Astrocyte of the spinal cord (primary cell): ENCODE data around the gene DNAAF5.
A peak's percentile ranks its signal among the peaks of the same experiment; 100 is the strongest.

ENCODE experiments used
- DNase-seq: peaks from one replicate; pipeline ENCODE4 v3.0.0; 2011; ENCODE audit warnings: low read depth, low spot score
- H3K4me3 ChIP-seq: 2 replicates; pipeline ENCODE4 v1.5.1; 2011; ENCODE audit warnings: low read depth, mild to moderate bottlenecking, low read length, moderate library complexity
- in situ Hi-C: cut with HindIII; loops from 2 replicates; pipeline ENCODE4 v1.10.0; 2017; ENCODE audit warnings: low sequenced_read_pairs
- TF ChIP-seq, protein P1 (sequence below): IDR thresholded peaks from 2 replicates; pipeline ENCODE4 v1.5.1; 2012; ENCODE audit warnings: low read depth, mild to moderate bottlenecking, low read length, inconsistent platforms

Gene DNAAF5

DNA sequence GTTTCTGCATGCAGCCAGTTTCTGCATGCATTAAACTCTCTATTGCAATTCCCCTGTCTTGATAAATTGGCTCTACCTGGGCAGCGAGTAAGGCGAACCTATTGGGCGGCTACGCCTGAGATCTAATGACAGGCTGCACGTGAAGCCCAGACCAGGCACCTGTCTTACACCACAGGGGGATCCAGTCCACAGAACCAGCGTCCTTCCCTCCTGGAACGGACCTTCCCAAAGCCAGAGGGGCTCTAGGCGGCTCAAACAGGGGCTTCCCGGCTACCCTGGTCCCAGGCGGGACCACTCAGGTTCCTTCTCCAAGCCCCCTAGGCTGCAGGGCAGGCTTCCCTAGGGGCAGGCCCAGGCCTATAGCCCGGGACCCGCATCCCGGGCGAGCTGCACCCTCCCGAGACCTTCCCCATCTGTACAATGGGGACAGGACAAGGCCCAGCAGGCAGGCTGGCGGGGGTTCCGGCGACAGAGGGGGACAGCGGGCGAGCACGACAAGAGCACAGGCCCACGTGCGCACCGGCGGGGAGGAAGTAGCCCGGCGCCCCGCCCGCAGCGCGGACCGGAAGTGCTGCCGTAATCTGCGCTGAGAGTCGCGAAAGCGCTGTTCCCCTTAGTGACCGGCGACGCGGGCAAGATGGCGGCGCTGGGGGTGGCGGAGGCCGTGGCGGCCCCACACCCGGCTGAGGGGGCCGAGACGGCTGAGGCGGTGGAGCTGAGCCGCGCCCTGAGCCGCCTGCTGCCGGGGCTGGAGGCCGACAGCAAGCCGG lies at the start of gene DNAAF5:
TSS of gene DNAAF5 (plus strand) at position 616 of the 770 bp plus-strand sequence. CDS start at position 638, 22 bp downstream.
- TF ChIP-seq, protein P1, sequence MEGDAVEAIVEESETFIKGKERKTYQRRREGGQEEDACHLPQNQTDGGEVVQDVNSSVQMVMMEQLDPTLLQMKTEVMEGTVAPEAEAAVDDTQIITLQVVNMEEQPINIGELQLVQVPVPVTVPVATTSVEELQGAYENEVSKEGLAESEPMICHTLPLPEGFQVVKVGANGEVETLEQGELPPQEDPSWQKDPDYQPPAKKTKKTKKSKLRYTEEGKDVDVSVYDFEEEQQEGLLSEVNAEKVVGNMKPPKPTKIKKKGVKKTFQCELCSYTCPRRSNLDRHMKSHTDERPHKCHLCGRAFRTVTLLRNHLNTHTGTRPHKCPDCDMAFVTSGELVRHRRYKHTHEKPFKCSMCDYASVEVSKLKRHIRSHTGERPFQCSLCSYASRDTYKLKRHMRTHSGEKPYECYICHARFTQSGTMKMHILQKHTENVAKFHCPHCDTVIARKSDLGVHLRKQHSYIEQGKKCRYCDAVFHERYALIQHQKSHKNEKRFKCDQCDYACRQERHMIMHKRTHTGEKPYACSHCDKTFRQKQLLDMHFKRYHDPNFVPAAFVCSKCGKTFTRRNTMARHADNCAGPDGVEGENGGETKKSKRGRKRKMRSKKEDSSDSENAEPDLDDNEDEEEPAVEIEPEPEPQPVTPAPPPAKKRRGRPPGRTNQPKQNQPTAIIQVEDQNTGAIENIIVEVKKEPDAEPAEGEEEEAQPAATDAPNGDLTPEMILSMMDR = no peak
- peak; percentile 82 for DNase-seq
- in situ Hi-C loops = no loop called here
- peak within 1 kb of the TSS; percentile 45 for H3K4me3 ChIP-seq

DNA sequence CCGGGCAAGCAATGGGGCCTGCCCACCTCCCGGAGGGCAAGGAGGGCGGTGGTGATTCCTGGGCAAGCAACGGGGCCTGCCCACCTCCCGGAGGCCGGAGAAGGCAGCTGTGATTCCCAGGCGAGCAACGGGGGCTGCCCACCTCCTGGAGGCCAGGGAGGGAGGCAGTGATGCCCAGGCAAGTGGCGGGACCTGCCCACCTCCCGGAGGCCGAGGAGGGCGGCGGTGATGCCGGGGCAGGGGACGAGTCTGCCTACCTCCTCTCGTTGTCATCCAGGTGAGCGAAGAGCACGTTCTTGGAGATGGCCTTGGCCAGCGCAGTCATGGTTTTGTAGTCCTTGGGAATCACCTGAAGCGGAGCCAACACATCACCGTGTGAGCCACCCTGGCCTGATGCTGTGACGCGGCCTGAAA lies 49.5 kb upstream of the DNAAF5 start:
- DNase-seq = no peak
- no peak overlapping the region for H3K4me3 ChIP-seq
- TF ChIP-seq, protein P1 = no peak
- in situ Hi-C loops = no loop called here

DNA sequence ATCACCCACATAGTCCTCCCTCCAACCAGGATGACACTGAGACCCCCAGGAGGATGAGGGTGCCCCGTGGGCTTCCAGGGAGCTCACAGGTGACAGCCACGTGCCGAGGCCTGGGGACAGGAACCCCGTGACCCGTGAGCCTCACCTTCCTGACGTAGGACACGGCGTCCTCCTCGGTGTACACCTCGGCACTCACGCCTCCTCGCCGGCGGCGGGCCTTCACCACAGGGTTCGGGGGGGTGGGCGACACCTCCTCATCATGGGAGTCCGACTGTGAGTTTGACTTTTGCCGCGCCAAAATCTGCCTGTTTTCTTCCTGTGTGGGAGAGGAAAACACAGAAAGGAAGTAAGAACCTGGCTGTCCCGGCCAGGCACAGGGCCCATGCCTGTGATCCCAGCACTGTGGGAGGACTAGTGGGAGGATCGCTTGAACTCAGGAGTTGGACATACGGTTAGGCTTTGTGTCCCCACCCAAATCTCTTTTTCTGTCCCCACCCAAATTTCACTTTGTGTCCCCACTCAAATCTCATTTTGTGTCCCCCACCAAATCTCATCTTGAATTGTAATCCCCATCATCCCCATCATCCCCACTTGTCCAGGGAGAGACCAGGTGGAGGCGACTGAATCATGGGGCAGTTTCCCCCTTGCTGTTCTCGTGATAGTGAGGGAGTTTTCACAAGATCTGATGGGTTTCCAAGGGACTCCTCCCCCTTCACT lies 45.9 kb upstream of the DNAAF5 start:
- DNase-seq = no peak
- in situ Hi-C loops = no loop called here

DNA sequence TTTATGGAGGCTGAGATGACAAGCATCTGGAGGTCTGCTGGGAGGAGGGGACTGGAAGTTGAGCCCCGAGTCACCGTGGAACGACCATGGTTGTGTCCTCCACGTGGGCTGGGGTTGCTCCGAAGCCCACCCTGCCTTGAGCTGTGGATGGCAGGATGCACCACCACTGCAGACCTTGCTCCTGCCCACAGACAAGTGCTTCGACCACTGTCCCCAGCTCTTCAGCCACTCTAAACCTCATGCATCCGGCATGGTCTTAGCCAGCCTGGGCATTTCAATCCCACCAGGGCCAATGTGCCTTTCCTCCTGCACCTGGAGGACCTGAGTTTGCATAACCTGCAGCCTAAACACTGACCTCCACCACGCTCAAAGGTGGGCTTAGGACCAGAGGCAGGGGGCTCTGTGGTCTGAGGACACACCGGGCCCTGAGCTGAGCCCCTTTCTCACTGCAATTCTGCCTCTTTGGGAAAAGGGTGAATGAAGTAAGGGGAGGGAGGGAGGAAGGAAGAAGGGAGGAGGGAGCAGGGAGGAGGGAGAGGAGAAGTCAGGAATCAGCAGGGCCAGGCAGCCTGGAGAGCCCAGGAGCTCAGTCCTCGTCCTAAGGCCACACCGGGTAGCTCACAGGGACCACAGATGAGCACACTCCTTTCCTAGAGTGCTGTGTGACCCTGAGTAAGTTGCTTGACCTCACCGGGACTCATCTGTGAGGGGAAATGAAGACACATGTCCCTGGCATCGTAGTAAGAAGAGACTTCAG lies 44.8 kb upstream of the DNAAF5 start:
- in situ Hi-C loops = no loop called here

More for the DNA sequence above, 45.9 kb upstream of the DNAAF5 start:
- TF ChIP-seq, protein P1 = no peak
- H3K4me3 ChIP-seq = no peak overlapping the region

DNA sequence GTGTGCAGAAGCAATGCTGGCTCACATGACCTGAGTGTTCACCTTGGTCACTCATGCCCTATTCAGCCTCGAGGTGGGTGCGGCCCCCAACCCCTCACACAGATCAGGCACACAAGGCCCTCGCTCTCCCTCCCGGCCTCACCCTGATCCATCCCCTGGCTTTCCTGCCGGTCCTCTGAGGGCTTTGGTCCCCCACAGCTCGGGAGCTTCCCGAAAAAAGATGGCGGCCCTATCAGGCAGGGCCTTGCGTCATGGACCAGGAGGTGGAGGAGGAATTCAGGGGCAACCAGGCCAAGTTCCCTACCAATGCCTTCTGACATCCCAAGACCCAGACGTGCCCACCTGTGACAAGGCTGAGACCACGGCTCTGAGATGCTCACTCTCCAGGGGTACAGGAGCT lies 43.7 kb upstream of the DNAAF5 start:
- TF ChIP-seq, protein P1 = no peak
- DNase-seq = no peak
- in situ Hi-C loops = no loop called here

More for the DNA sequence above, 44.8 kb upstream of the DNAAF5 start:
- DNase-seq = no peak
- TF ChIP-seq, protein P1 = no peak
- H3K4me3 ChIP-seq = no peak overlapping the region

DNA sequence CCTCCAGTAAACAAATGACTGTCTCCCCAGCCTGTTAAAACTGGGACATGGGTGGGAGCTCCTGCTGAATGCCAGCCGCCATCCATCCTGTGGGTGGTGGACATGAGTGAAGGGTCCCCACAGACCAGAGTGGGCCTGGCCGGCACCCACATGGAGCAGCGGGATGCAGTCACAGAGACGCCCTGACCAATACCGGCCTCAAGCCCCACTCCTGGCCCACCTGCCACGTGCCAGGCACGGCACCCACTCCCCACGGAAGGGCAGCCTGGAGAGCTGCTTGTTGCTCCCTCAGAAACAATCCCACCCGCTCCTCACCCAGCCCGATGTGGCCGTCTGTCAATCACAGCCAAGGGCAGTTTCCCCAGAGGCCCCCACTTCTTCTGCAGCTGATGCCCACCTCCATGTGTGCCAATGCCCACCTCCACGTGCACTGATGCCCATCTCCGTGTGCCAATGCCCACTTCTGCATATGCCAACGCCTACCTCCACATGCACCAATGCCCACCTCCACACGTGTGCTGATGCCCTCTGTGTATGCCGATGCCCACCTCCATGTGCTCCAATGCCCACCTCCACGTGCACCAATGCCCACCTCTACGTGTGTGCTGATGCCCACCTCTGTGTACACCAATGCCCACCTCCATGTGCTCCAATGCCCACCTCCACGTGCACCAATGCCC lies 42.8 kb upstream of the DNAAF5 start:
- DNase-seq = no peak
- in situ Hi-C loops = no loop called here
- H3K4me3 ChIP-seq = no peak overlapping the region
- TF ChIP-seq, protein P1 = no peak

More for the DNA sequence above, 43.7 kb upstream of the DNAAF5 start:
- no peak overlapping the region for H3K4me3 ChIP-seq
